ENCODE data around the gene SPATS1.
"Not testable (repeated sequence)": the region's sequence is repeated elsewhere in the genome, so short reads cannot be mapped to it uniquely, and the experiment has no call there.

Gene SPATS1

DNA sequence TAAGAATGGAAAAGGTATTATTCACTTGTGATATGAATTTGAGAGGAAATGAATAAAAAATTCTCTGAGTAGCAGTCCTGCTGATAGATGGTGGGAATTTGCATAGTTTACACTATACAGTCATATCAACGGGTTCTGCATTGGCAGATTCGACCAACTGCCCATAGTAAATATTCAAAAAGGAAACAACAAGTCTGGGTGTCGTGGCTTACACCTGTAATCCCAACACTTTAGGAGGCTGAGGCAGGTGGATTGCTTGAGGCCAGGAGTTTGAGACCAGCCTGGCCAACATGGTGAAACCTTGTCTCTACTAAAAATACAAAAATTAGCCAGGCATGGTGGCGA lies 8.2 kb downstream of the SPATS1 start:
- H3K27me3 ChIP-seq (ENCODE audit: control insufficient read depth in 1 of 2, insufficient read depth in 2 of 2, low read length in 2 of 2); H3K4me1 ChIP-seq (ENCODE audit: insufficient read depth, low read length); H3K27ac ChIP-seq (ENCODE audit: low read depth, low read length); H3K9me3 ChIP-seq (ENCODE audit: low read length); H3K9ac ChIP-seq (ENCODE audit: low read length); H3K4me3 ChIP-seq (ENCODE audit: low read depth in 1 of 2, low read length in 2 of 2); H3K36me3 ChIP-seq (ENCODE audit: insufficient read depth, low read length): not testable (repeated sequence)

DNA sequence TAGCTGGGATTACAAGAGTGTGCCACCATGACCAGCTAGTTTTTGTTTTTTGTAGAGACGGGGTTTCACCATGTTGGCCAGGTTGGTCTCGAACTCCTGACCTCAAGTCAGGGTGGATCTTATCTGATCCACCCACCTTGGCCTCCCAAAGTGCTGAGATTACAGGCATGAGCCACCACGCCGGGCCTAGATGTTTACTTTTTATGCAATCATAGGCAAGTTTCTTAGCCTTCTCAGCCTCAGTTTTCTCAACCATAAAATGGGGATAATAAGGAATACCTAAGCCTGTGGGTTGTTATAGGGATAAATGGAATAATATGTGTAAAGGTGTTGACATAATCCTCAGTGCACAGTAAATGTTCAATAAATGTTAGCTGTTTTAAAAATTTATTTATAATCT lies 9.8 kb downstream of the SPATS1 start:
- Histone ChIP-seq H3K9ac (ENCODE audit: low read length) (no peak overlapping the region), H3K27ac (ENCODE audit: low read depth, low read length) (no peak overlapping the region), H3K27me3 (ENCODE audit: control insufficient read depth in 1 of 2, insufficient read depth in 2 of 2, low read length in 2 of 2) (no peaks in the 10 kb centered on the region), H3K4me3 (ENCODE audit: low read depth in 1 of 2, low read length in 2 of 2) (no peak overlapping the region), H3K4me1 (ENCODE audit: insufficient read depth, low read length) (no peaks in the 10 kb centered on the region), H3K9me3 (ENCODE audit: low read length) (no peaks in the 10 kb centered on the region), H3K36me3 (ENCODE audit: insufficient read depth, low read length) (no peaks in the 10 kb centered on the region)

DNA sequence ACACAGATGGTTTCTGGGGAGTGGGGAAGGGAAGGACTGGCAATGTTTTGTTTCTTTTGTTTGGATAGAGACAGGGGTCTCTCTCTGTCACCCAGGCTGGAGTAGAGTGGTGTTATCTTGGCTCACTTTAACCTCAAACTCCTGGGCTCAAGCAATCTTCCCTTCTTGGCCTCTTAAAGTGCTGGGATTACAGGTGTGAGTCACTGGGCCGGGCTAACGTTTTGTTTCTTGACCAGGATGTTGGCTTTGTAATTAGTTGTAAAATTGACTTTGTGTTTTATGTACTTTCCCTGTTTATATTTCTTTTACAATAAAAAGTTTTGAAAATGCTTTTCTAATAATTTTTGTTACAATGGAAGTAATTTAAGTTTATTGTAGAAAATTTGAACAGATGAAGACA lies 10.9 kb downstream of the SPATS1 start:
- H3K27ac ChIP-seq (ENCODE audit: low read depth, low read length): no peak overlapping the region
- H3K9ac ChIP-seq (ENCODE audit: low read length): no peak overlapping the region
- H3K36me3 ChIP-seq (ENCODE audit: insufficient read depth, low read length): no peaks in the 10 kb centered on the region
- no peaks in the 10 kb centered on the region for H3K27me3 ChIP-seq (ENCODE audit: control insufficient read depth in 1 of 2, insufficient read depth in 2 of 2, low read length in 2 of 2)
- no peaks in the 10 kb centered on the region for H3K4me1 ChIP-seq (ENCODE audit: insufficient read depth, low read length)
- H3K4me3 ChIP-seq (ENCODE audit: low read depth in 1 of 2, low read length in 2 of 2): no peak overlapping the region
- H3K9me3 ChIP-seq (ENCODE audit: low read length): no peaks in the 10 kb centered on the region

DNA sequence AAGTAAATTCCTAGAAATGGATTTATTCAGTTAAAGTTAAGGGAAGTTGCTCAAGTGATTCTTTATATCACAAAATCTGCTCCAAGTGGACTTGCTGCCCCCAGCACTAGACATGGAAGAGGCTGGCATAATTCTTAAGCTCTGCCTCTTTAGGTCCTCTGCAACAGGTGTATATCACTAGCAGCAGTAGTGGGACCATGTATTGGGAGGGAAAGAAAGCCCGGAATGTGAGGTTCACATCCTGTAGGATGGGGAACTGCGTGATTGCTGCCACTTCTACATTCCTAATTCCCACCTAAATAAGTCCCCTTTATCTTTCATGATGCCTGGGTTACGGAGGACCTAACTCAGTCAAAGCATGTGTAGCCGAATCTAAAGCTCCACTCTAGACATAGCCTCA lies 13.2 kb downstream of the SPATS1 start:
- Histone ChIP-seq H3K9me3 (ENCODE audit: low read length) (no peaks in the 10 kb centered on the region), H3K36me3 (ENCODE audit: insufficient read depth, low read length) (no peaks in the 10 kb centered on the region), H3K4me3 (ENCODE audit: low read depth in 1 of 2, low read length in 2 of 2) (no peak overlapping the region)

DNA sequence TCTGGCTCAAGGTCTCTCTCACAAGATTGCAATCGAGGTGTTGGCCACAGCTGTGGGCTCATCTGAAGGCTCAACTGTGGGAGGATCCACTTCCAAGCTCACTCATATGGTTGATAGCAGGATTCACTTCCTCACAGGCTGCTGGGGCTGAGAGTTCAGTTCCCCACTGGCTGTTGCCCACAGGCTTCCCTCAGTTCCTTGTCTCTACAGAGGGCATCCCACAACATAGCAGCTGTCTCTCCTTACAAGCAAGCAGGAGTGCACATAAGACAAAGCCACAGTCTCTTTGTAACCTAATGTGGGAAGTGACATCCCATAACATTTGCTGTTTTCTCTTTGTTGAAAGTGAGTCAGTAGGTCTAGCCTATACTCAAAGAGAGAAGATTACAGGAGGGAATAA lies 14.0 kb downstream of the SPATS1 start:
- no peak overlapping the region for H3K4me3 ChIP-seq (ENCODE audit: low read depth in 1 of 2, low read length in 2 of 2)
- H3K9me3 ChIP-seq (ENCODE audit: low read length): no peaks in the 10 kb centered on the region
- no peak overlapping the region for H3K27ac ChIP-seq (ENCODE audit: low read depth, low read length)
- H3K9ac ChIP-seq (ENCODE audit: low read length): no peak overlapping the region
- no peaks in the 10 kb centered on the region for H3K36me3 ChIP-seq (ENCODE audit: insufficient read depth, low read length)
- H3K4me1 ChIP-seq (ENCODE audit: insufficient read depth, low read length): no peaks in the 10 kb centered on the region
- no peaks in the 10 kb centered on the region for H3K27me3 ChIP-seq (ENCODE audit: control insufficient read depth in 1 of 2, insufficient read depth in 2 of 2, low read length in 2 of 2)

More for the DNA sequence above, 13.2 kb downstream of the SPATS1 start:
- H3K27ac ChIP-seq (ENCODE audit: low read depth, low read length): no peak overlapping the region
- no peak overlapping the region for H3K9ac ChIP-seq (ENCODE audit: low read length)
- no peaks in the 10 kb centered on the region for H3K4me1 ChIP-seq (ENCODE audit: insufficient read depth, low read length)
- H3K27me3 ChIP-seq (ENCODE audit: control insufficient read depth in 1 of 2, insufficient read depth in 2 of 2, low read length in 2 of 2): no peaks in the 10 kb centered on the region

DNA sequence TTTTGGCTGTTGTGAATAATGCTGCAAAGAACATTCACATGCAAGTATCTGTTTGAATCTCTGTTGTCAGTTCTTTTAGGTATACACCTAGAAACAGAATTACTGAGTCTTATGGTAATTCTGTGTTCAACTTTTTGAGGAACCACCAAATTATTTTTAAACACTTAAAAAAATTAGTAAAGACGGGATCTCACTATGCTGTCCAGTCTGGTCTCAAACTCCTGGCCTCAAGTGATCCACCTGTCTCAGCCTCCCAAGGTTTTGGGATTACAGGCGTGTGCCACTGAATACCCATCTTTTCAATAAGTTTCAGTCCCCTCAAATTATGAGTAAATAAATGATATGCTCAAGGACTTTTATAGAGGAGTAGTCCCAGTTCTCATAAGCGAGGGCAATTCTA lies 17.5 kb downstream of the SPATS1 start:
- Histone ChIP-seq H3K4me1 (ENCODE audit: insufficient read depth, low read length) (no peaks in the 10 kb centered on the region), H3K36me3 (ENCODE audit: insufficient read depth, low read length) (no peaks in the 10 kb centered on the region), H3K27ac (ENCODE audit: low read depth, low read length) (no peak overlapping the region), H3K9me3 (ENCODE audit: low read length) (no peaks in the 10 kb centered on the region), H3K9ac (ENCODE audit: low read length) (no peak overlapping the region), H3K4me3 (ENCODE audit: low read depth in 1 of 2, low read length in 2 of 2) (no peak overlapping the region), H3K27me3 (ENCODE audit: control insufficient read depth in 1 of 2, insufficient read depth in 2 of 2, low read length in 2 of 2) (no peaks in the 10 kb centered on the region)

DNA sequence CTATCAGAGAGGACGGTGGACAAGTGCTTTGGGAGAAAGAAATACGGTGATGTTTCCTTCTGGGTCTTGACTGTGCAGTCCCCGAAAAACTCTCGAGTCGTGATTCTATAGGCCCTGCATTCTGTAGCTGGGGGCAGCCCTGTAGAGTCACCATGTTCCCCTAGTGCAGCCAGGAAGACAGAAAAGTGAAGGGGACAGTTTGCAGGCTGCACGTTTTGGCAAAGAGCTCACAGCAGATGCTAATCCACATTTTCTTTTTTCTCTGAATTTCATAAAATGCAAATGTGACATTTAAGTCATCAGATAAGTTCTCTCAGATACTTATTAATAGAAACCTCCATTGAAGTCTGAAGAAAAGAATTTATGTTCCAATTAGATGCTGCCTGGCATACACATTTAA lies 19.5 kb downstream of the SPATS1 start:
- Histone ChIP-seq H3K9ac (ENCODE audit: low read length) (no peak overlapping the region), H3K36me3 (ENCODE audit: insufficient read depth, low read length) (no peaks in the 10 kb centered on the region), H3K27ac (ENCODE audit: low read depth, low read length) (no peak overlapping the region), H3K27me3 (ENCODE audit: control insufficient read depth in 1 of 2, insufficient read depth in 2 of 2, low read length in 2 of 2) (no peaks in the 10 kb centered on the region), H3K4me1 (ENCODE audit: insufficient read depth, low read length) (no peaks in the 10 kb centered on the region), H3K9me3 (ENCODE audit: low read length) (no peaks in the 10 kb centered on the region), H3K4me3 (ENCODE audit: low read depth in 1 of 2, low read length in 2 of 2) (no peak overlapping the region)

DNA sequence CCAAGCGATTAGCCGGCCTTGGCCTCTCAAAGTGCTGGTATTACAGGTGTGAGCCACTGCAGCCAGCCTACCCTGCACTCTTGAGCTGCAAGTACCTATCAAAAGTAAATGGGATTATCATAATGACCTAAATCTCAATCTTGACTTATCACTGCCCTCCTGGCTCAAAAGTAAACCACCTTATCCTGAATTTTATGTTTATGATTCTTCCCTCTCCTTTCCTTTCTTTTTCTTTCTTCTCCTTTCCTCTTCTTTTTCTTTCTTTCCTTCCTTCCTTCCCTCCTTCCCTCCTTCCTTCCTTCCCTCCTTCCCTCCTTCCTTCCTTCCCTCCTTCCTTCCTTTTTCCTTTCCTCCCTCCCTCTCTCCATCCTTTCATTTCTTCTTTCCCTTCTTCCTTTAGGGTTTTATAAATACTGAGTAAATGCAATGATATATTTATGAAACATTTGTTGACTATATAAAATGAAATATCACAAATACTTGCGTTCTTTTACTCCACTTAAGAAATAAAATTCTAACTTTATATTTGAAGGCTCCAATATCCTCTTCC lies 21.0 kb downstream of the SPATS1 start:
- Histone ChIP-seq H3K27me3 (ENCODE audit: control insufficient read depth in 1 of 2, insufficient read depth in 2 of 2, low read length in 2 of 2) (no peaks in the 10 kb centered on the region), H3K9ac (ENCODE audit: low read length) (no peak overlapping the region), H3K36me3 (ENCODE audit: insufficient read depth, low read length) (no peaks in the 10 kb centered on the region), H3K4me1 (ENCODE audit: insufficient read depth, low read length) (no peaks in the 10 kb centered on the region), H3K9me3 (ENCODE audit: low read length) (no peaks in the 10 kb centered on the region), H3K27ac (ENCODE audit: low read depth, low read length) (no peak overlapping the region), H3K4me3 (ENCODE audit: low read depth in 1 of 2, low read length in 2 of 2) (no peak overlapping the region)

DNA sequence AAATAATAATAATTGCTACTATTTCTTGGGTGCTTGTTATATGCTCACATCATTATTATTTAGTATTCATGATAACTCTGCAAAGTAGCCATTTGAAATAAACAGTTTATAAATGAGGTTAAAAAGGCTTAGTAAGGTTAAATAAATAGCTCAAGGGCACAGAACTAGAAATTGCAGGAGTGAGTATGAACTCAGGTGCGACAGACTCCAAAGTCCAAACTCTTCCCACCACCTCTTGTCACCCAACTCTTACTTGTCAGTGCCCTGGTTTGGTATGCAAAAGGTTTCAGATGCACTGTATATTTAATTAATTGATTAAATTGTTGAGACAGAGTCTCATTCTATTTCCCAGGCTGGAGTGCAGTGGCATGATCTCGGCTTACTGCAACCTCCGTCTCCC lies 24.3 kb downstream of the SPATS1 start:
- no peaks in the 10 kb centered on the region for H3K27me3 ChIP-seq (ENCODE audit: control insufficient read depth in 1 of 2, insufficient read depth in 2 of 2, low read length in 2 of 2)
- no peaks in the 10 kb centered on the region for H3K4me1 ChIP-seq (ENCODE audit: insufficient read depth, low read length)
- H3K4me3 ChIP-seq (ENCODE audit: low read depth in 1 of 2, low read length in 2 of 2): no peak overlapping the region
- H3K9me3 ChIP-seq (ENCODE audit: low read length): no peaks in the 10 kb centered on the region
- H3K36me3 ChIP-seq (ENCODE audit: insufficient read depth, low read length): no peaks in the 10 kb centered on the region
- H3K27ac ChIP-seq (ENCODE audit: low read depth, low read length): no peak overlapping the region
- no peak overlapping the region for H3K9ac ChIP-seq (ENCODE audit: low read length)

DNA sequence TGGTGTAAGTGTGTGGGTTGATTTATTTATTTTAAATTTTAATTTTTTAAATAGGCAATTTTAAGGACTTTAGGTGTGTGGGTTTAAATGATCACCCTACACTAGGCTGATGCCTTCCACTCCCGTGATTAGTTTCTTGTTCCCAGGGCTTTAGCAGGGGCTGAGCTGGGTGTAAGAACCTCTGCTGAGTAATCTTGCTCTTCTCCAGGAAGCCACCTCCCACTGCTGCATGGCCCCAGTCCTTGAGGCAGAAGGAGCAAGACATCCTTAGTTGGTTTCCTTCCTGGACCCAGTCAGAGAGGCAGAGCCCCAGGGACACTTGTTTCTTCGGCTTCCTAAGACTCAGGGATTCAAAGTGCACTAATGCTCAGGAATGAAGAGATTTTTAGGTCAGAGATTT lies 25.2 kb downstream of the SPATS1 start:
- Histone ChIP-seq H3K36me3 (ENCODE audit: insufficient read depth, low read length) (no peaks in the 10 kb centered on the region), H3K27me3 (ENCODE audit: control insufficient read depth in 1 of 2, insufficient read depth in 2 of 2, low read length in 2 of 2) (no peaks in the 10 kb centered on the region), H3K9ac (ENCODE audit: low read length) (no peak overlapping the region), H3K4me3 (ENCODE audit: low read depth in 1 of 2, low read length in 2 of 2) (no peak overlapping the region), H3K27ac (ENCODE audit: low read depth, low read length) (no peak overlapping the region), H3K4me1 (ENCODE audit: insufficient read depth, low read length) (no peaks in the 10 kb centered on the region), H3K9me3 (ENCODE audit: low read length) (no peaks in the 10 kb centered on the region)

DNA sequence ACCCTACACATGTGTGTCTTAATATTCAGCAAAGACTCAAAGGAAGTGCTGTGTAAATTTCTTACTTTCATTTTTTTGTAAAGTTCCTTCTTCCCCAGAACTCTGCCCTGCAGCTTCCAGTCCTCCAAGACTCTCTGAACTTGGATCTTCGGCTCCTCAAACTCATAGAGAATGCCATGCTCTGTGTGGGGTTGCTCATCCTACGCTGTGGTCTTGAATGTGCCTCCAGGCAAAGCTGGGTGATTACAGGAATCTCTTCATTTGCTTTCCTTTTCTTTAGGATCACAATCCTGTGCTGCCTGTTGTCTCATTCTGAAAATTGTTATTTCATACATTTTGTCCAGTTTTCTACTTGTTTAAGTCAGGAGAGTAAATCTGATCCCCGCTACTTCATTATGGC lies 30.6 kb downstream of the SPATS1 start:
- H3K9ac ChIP-seq (ENCODE audit: low read length): no peak overlapping the region
- H3K36me3 ChIP-seq (ENCODE audit: insufficient read depth, low read length): no peaks in the 10 kb centered on the region
- H3K4me3 ChIP-seq (ENCODE audit: low read depth in 1 of 2, low read length in 2 of 2): no peak overlapping the region
- H3K4me1 ChIP-seq (ENCODE audit: insufficient read depth, low read length): no peaks in the 10 kb centered on the region
- H3K27me3 ChIP-seq (ENCODE audit: control insufficient read depth in 1 of 2, insufficient read depth in 2 of 2, low read length in 2 of 2): no peaks in the 10 kb centered on the region
- no peak overlapping the region for H3K27ac ChIP-seq (ENCODE audit: low read depth, low read length)
- no peaks in the 10 kb centered on the region for H3K9me3 ChIP-seq (ENCODE audit: low read length)

DNA sequence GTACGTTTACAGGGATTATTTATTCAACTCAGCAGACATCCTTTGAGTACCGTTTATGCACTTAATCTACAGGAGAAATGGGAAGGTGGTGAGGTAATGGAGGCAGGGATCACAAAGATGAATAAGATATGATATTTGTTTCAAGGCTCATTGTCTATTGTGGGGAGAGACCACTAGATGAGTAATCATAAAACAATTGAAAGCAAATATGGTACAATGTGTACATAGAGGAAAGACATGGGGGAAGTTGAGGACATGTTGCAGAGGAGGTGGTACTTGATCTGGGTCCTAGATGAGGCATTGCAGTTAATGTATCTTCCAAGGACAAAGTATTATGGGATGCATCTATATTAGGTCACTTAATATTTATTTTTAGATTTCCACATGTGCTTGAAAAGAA lies 31.3 kb downstream of the SPATS1 start:
- Histone ChIP-seq H3K4me3 (ENCODE audit: low read depth in 1 of 2, low read length in 2 of 2) (no peak overlapping the region), H3K4me1 (ENCODE audit: insufficient read depth, low read length) (no peaks in the 10 kb centered on the region), H3K9ac (ENCODE audit: low read length) (no peak overlapping the region), H3K27ac (ENCODE audit: low read depth, low read length) (no peak overlapping the region), H3K27me3 (ENCODE audit: control insufficient read depth in 1 of 2, insufficient read depth in 2 of 2, low read length in 2 of 2) (no peaks in the 10 kb centered on the region), H3K36me3 (ENCODE audit: insufficient read depth, low read length) (no peaks in the 10 kb centered on the region), H3K9me3 (ENCODE audit: low read length) (no peaks in the 10 kb centered on the region)
